Cardiac fibroblast (primary cell): ENCODE data around the gene LMX1B.
A peak's percentile ranks its signal among the peaks of the same experiment; 100 is the strongest.

Source experiments
- DNase-seq, 2 donors: peaks; one replicate each; pipeline versions ENCODE4 v3.0.0 to v3.0.0-alpha.2; 2010; ENCODE audit warnings: low read depth in 2 of 2
- H3K4me3 ChIP-seq, 2 donors: replicated peaks in 1 of 2; 1 replicate in 1 of 2; 2 replicates in 1 of 2; pipeline ENCODE4 v1.5.1; 2011; ENCODE audit warnings: low read depth in 2 of 2, low read length in 2 of 2, mild to moderate bottlenecking in 2 of 2, moderate library complexity in 1 of 2
- CTCF ChIP-seq: IDR thresholded peaks from one replicate; pipeline ENCODE4 v1.5.1; 2011; ENCODE audit warnings: low read depth, mild to moderate bottlenecking, low read length, inconsistent platforms

Gene LMX1B

DNA sequence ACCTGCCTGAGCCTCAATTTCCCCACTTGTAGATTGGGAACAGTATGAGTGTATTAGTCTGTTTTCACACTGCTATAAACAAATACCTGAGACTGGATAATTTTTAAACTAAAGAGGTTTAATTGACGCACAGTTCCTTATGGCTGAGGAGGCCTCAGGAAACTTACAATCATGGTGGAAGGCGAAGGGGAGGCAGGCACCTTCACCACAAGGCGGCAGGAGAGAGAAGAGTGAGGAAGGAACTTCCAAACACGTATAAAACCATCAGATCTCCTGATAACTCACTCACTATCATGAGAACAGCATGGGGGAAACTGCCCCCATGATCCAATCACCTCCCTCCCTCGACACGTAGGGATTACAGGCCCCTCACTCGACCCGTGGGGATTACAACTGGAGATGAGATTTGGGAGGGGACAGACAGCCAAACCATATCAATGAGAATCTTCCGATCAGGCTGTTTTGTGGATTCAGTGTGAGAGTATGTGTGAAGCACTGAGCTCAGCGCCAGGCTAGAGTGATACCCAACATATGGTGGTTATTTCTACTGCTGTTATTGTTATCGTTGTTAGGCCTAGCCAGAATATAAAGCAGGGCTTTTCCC, 14.6 kb upstream of the LMX1B start:
- peak; percentile 22 for TF ChIP-seq CTCF
- DNase-seq = no peak
- H3K4me3 ChIP-seq = no peak overlapping the region

- no peak for DNase-seq
- no peak for TF ChIP-seq CTCF
- H3K4me3 ChIP-seq = no peak overlapping the region
Measured at GRCh38 chr9:126604059-126605055, 9.4 kb upstream of the LMX1B start.

GRCh38 chr9:126605792-126606482, 7.8 kb upstream of the LMX1B start:
- H3K4me3 ChIP-seq = no peak overlapping the region
- DNase-seq = peak in 1 of 2 donors; percentile 8
- no peak for TF ChIP-seq CTCF

- no peak overlapping the region for H3K4me3 ChIP-seq
- TF ChIP-seq CTCF = no peak
Measured at GRCh38 chr9:126606483-126606870, 7.3 kb upstream of the LMX1B start.

GRCh38 chr9:126607086-126607485, 6.6 kb upstream of the LMX1B start:
- no peak overlapping the region for H3K4me3 ChIP-seq
- TF ChIP-seq CTCF = no peak
- no peak for DNase-seq

More at GRCh38 chr9:126606483-126606870, 7.3 kb upstream of the LMX1B start:
- DNase-seq = no peak

DNA sequence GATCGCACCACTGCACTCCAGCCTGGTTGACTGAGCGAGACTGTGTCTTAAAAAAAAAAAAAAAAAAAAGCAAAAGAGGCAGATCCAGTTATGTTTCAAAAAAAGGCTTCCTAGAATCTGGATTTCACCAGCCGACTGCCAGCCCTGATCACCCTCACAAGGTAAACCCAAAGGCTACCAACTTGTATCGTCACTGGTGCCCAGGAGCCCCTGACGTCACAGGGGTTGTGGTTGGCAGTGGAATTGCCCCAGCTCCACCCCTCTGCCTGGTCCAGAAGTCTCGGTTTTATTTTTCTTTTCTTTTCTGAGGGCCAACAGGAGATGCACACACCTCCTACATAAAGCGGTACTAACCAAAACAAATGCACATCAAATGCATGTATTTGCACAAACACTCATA, 6.0 kb upstream of the LMX1B start:
- TF ChIP-seq CTCF = no peak
- DNase-seq = no peak
- H3K4me3 ChIP-seq = no peak overlapping the region
